ENCODE data around the gene FXYD3. TPM values are rescaled to one million over a fixed set of nuclear protein-coding genes. Genes with fewer than 3 reads are reported as not detected.
A peak's percentile ranks its signal among the peaks of the same experiment; 100 is the strongest.

FXYD3 gene
- total RNA-seq, 4 donors from 2014 or later, result 0.26 to 13.4 TPM; not detected in 2

DNA sequence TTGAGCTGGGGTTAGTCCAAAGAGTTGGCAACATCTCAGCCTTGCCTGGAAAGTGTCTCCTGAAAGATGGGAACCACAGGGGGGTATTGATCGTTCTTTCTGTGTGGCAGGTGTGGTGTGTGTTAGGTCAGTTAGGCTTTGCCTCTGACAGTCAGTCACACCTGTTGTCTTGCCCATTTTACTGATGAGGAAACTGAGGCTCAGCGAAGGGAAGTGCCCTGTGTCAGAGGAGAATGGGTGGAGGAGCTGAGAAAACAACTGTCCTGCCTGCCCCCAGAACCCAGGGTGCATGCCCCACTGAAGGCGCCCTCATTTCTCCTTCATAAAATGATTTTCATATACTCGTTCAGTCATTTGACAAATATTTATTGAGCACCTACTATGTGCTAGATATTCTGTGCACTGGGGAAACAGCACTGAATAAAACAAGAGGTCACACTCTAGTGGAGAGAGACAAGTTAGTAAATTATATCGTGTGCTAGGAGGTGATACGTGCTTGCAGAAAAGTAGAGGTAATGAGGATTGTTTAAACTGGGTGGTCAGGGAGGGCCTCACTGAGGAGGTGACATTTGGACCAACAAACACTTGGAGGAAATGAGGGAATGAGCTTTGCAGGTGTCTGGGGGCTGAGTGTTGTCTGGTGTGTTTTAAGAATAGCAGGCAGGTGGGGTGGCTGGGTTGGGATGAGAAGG, 40.5 kb downstream of the FXYD3 start:
- in situ Hi-C loops (cut with MboI; ENCODE audit: low sequenced_read_pairs in 4 of 4), result loop anchor here in 1 of 4 donors (10.0 kb wide), 1 partner anchor 109 kb away; the partner anchor contains the start of gene USF2
- no peak for ATAC-seq
- DNase-seq, result no peak
- Histone ChIP-seq H3K9me3 (no peaks in the 10 kb centered on the region), H3K27me3 (peaks cover 30 to 53% (median 39%) of the 10 kb centered on the region in 3 donors), H3K4me3 (peak overlapping the region; percentile 53 to 69 (median 56)), H3K36me3 (no peaks in the 10 kb centered on the region), H3K4me1 (peaks cover 0 to 10% of the 10 kb centered on the region in 2 donors), H3K27ac (no peak overlapping the region)
- no peak for TF ChIP-seq POLR2A (IDR thresholded peaks at IDR 0.05)
- TF ChIP-seq, protein P1, sequence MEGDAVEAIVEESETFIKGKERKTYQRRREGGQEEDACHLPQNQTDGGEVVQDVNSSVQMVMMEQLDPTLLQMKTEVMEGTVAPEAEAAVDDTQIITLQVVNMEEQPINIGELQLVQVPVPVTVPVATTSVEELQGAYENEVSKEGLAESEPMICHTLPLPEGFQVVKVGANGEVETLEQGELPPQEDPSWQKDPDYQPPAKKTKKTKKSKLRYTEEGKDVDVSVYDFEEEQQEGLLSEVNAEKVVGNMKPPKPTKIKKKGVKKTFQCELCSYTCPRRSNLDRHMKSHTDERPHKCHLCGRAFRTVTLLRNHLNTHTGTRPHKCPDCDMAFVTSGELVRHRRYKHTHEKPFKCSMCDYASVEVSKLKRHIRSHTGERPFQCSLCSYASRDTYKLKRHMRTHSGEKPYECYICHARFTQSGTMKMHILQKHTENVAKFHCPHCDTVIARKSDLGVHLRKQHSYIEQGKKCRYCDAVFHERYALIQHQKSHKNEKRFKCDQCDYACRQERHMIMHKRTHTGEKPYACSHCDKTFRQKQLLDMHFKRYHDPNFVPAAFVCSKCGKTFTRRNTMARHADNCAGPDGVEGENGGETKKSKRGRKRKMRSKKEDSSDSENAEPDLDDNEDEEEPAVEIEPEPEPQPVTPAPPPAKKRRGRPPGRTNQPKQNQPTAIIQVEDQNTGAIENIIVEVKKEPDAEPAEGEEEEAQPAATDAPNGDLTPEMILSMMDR (IDR thresholded peaks at IDR 0.05 in 4 of 5, conservative IDR thresholded peaks at IDR 0.05 in 1 of 5), result no peak
- intact Hi-C loops (cut with DNase I; ENCODE audit: low total_unique reads), result loop anchor here (5.0 kb wide), 1 partner anchor 46 kb away; no protein-coding TSS in a partner anchor

DNA sequence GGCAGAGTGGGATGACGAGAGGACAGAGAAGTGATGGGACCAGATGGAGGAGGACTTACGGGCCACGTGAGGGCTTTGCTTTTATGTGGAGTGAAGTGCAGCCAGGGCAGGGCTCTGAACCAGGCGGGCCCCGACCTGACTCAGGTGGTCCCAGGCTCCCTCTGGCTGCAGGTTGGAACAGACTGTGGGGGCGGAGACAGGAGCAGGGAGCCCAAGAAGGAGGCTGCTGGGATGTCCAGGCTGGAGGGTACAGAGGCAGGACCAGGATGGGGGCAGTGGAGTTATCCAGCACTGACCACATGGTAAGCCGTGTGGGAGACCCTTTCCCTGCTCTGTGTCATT, 41.0 kb downstream of the FXYD3 start:
- Histone ChIP-seq H3K36me3 (no peaks in the 10 kb centered on the region), H3K4me3 (no peak overlapping the region), H3K4me1 (peaks cover 0 to 10% of the 10 kb centered on the region in 2 donors), H3K27me3 (peaks cover 30 to 53% (median 39%) of the 10 kb centered on the region in 3 donors), H3K27ac (no peak overlapping the region), H3K9me3 (no peaks in the 10 kb centered on the region)
- in situ Hi-C loops (cut with MboI; ENCODE audit: low sequenced_read_pairs in 4 of 4) (loop anchor here in 1 of 4 donors (10.0 kb wide), 1 partner anchor 108 kb away; the partner anchor contains the start of gene USF2), intact Hi-C loops (cut with DNase I; ENCODE audit: low total_unique reads) (loop anchor here (5.0 kb wide), 1 partner anchor 46 kb away; no protein-coding TSS in a partner anchor)
- DNase-seq (no peak), ATAC-seq (no peak)
- TF ChIP-seq POLR2A (IDR thresholded peaks at IDR 0.05), result no peak
- TF ChIP-seq, protein P1 (IDR thresholded peaks at IDR 0.05 in 4 of 5, conservative IDR thresholded peaks at IDR 0.05 in 1 of 5), result no peak

DNA sequence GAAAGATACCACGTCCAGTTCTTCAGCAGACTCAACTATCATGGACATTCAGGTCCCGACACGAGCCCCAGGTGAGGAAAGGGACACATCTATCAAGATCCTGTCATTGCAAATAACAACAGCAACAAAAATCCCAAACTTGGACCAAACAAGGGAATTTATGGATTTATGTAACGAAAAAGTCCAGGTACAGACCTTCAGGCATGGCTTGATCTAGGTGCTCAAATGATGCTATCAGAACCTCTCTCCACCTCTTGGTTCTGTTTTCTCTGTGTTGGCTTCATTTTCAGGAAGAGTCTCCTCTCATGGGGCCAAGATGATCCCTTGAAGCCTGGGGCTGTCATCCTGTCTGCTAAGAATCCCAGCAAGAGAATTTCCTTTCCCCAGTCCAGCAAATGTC, 41.8 kb downstream of the FXYD3 start:
- peaks cover 0 to 6% (median 0%) of the 10 kb centered on the region in 3 donors for H3K9me3 ChIP-seq
- peaks cover 30 to 49% (median 39%) of the 10 kb centered on the region in 3 donors for H3K27me3 ChIP-seq
- peaks cover 0 to 6% of the 10 kb centered on the region in 2 donors for H3K36me3 ChIP-seq
- intact Hi-C loops (cut with DNase I; ENCODE audit: low total_unique reads), result loop anchor here (5.0 kb wide), 1 partner anchor 45 kb away; no protein-coding TSS in a partner anchor
- H3K4me3 ChIP-seq, result no peak overlapping the region
- no peak overlapping the region for H3K27ac ChIP-seq
- in situ Hi-C loops (cut with MboI; ENCODE audit: low sequenced_read_pairs in 4 of 4), result loop anchor here in 1 of 4 donors (10.0 kb wide), 1 partner anchor 107 kb away; the partner anchor contains the start of gene USF2
- ATAC-seq (no peak), DNase-seq (no peak)
- TF ChIP-seq, protein P1 (IDR thresholded peaks at IDR 0.05 in 4 of 5, conservative IDR thresholded peaks at IDR 0.05 in 1 of 5), result no peak
- no peak for TF ChIP-seq POLR2A (IDR thresholded peaks at IDR 0.05)
- H3K4me1 ChIP-seq, result peaks cover 0 to 10% of the 10 kb centered on the region in 2 donors

DNA sequence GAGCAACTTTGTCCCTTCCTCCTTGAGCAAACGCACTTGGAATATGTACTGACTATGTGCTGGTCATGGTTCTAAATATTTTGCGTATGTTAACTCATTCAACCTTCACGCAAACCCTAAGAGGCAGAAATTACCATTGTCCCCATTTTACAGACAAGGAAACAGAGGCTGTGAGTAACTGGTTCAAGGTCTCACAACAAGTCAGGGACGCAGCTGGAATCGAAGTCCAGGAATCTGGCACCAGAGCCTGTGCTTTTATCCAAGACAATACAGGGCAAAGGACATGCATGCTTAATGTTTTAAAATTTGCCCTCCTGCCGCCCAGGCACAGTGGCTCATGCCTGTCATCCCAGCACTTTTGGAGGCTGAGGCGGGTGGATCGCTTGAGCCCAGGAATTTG, 44.0 kb downstream of the FXYD3 start:
- H3K9me3 ChIP-seq, result peaks cover 0 to 6% (median 0%) of the 10 kb centered on the region in 3 donors
- intact Hi-C loops (cut with DNase I; ENCODE audit: low total_unique reads), result loop anchor here (5.0 kb wide), 1 partner anchor 43 kb away; no protein-coding TSS in a partner anchor
- no peak for DNase-seq
- peaks cover 0 to 16% of the 10 kb centered on the region in 2 donors for H3K36me3 ChIP-seq
- H3K4me1 ChIP-seq, result peaks cover 0 to 7% of the 10 kb centered on the region in 2 donors
- H3K4me3 ChIP-seq, result no peak overlapping the region
- in situ Hi-C loops (cut with MboI; ENCODE audit: low sequenced_read_pairs in 4 of 4), result loop anchor here in 1 of 4 donors (10.0 kb wide), 1 partner anchor 105 kb away; the partner anchor contains the start of gene USF2
- no peak for ATAC-seq
- H3K27ac ChIP-seq, result no peak overlapping the region
- H3K27me3 ChIP-seq, result peaks cover 14 to 31% (median 23%) of the 10 kb centered on the region in 3 donors
- no peak for TF ChIP-seq POLR2A (IDR thresholded peaks at IDR 0.05)
- TF ChIP-seq, protein P1 (IDR thresholded peaks at IDR 0.05 in 4 of 5, conservative IDR thresholded peaks at IDR 0.05 in 1 of 5), result no peak

Measured in gastrocnemius medialis (tissue), 4 donors.